ENCODE data around the gene UBE2I. TPM values are rescaled to one million over a fixed set of nuclear protein-coding genes. Genes with fewer than 3 reads are reported as not detected.

Gene UBE2I
- total RNA-seq, 1 donor from 2014 or later, result 143 TPM

DNA sequence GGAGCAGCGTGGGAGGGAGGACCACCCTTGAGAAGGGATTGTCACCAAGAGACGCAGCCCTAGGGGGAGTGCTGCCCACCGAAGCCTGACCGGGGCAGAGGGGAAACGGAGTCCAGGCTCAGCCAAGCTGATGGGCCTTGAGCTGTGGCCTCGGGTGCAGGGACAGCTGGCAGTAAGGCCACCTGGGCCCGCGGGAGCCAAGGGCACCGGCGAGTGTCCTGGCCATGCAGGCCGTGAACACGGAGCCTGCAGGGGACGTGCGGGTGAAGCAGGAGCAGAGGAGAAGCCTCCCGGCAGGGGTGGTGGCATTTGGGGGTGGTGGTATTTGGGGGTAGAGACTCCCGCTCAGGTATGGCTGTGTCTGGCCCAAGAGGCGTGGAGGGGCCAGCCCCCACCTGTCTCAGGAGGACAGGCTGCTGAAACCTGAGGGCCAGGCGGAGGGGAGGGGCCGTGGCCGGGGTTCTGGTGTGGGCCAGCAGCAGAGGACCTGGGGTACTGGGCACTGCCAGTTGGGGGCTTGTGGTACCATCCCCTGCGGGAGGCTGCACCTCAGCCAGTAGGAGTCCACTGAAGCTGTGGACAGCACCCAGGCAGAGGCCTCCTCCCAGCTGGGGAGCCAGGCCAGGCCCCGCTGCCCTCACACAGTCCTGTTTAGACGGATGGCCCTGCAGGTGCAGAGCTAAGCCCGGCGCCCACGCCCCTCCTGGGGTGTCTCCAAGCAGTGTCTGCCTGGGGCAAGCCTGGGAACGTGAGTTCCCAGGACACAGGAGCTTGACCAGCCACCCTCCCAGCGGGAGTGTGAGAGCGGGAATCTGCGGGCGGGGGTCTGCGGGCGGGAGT, 46.8 kb downstream of the UBE2I start:
- H3K4me3 ChIP-seq (ENCODE audit: insufficient read depth, low read depth, low read length), result no peak overlapping the region
- no peaks in the 10 kb centered on the region for H3K9me3 Mint-ChIP-seq (ENCODE audit: unreplicated experiment)
- DNase-seq (ENCODE audit: low read depth) (no peak), FAIRE-seq (no peak)
- no peaks in the 10 kb centered on the region for H3K9me3 ChIP-seq (ENCODE audit: insufficient read depth, low read depth, low read length)
- no peaks in the 10 kb centered on the region for H3K27me3 Mint-ChIP-seq (ENCODE audit: low read depth, unreplicated experiment)
- no peak overlapping the region for H3K4me3 Mint-ChIP-seq (ENCODE audit: unreplicated experiment)
- H4K20me1 ChIP-seq (ENCODE audit: insufficient read depth, low read length), result peaks cover 71% of the 10 kb centered on the region
- no peak for TF ChIP-seq CTCF (IDR thresholded peaks at IDR 0.05; ENCODE audit: insufficient read depth, low read depth, low read length)
- TF ChIP-seq EZH2 (IDR thresholded peaks at IDR 0.05; ENCODE audit: insufficient read depth, low read length), result no peak
- H3K9ac ChIP-seq (ENCODE audit: low read length), result no peak overlapping the region
- peaks cover 11% of the 10 kb centered on the region for H3K4me1 Mint-ChIP-seq (ENCODE audit: low read depth, unreplicated experiment)
- no peak overlapping the region for H3K27ac Mint-ChIP-seq (ENCODE audit: unreplicated experiment)
- no peak overlapping the region for H2AFZ ChIP-seq (ENCODE audit: low read depth, low read length)
- peaks cover 6% of the 10 kb centered on the region for H3K4me1 ChIP-seq (ENCODE audit: insufficient read depth, low read length)
- H3K4me2 ChIP-seq (ENCODE audit: low read length), result no peak overlapping the region
- peaks cover 2% of the 10 kb centered on the region for H3K36me3 Mint-ChIP-seq (ENCODE audit: low read depth, unreplicated experiment)
- no peaks in the 10 kb centered on the region for H3K27me3 ChIP-seq (ENCODE audit: insufficient read depth, low read length)
- no peaks in the 10 kb centered on the region for H3K36me3 ChIP-seq (ENCODE audit: insufficient read depth, low read length)
- H3K79me2 ChIP-seq (ENCODE audit: insufficient read depth, low read length), result peaks cover 94% of the 10 kb centered on the region
- no peak overlapping the region for H3K27ac ChIP-seq (ENCODE audit: low read depth, low read length)

GRCh38 chr16:1357906-1358566, 48.6 kb downstream of the UBE2I start:
- Mint-ChIP-seq H3K27ac (ENCODE audit: unreplicated experiment) (no peak overlapping the region), H3K4me1 (ENCODE audit: low read depth, unreplicated experiment) (peaks cover 7% of the 10 kb centered on the region), H3K9me3 (ENCODE audit: unreplicated experiment) (no peaks in the 10 kb centered on the region), H3K36me3 (ENCODE audit: low read depth, unreplicated experiment) (peaks cover 2% of the 10 kb centered on the region), H3K4me3 (ENCODE audit: unreplicated experiment) (no peak overlapping the region), H3K27me3 (ENCODE audit: low read depth, unreplicated experiment) (no peaks in the 10 kb centered on the region)
- TF ChIP-seq CTCF (IDR thresholded peaks at IDR 0.05; ENCODE audit: insufficient read depth, low read depth, low read length) (no peak), EZH2 (IDR thresholded peaks at IDR 0.05; ENCODE audit: insufficient read depth, low read length) (no peak)
- peaks cover 82% of the 10 kb centered on the region for H4K20me1 ChIP-seq (ENCODE audit: insufficient read depth, low read length)
- no peak for FAIRE-seq
- no peaks in the 10 kb centered on the region for H3K9me3 ChIP-seq (ENCODE audit: insufficient read depth, low read depth, low read length)
- H3K79me2 ChIP-seq (ENCODE audit: insufficient read depth, low read length), result peaks cover 90% of the 10 kb centered on the region
- peaks cover 4% of the 10 kb centered on the region for H3K36me3 ChIP-seq (ENCODE audit: insufficient read depth, low read length)
- H3K27me3 ChIP-seq (ENCODE audit: insufficient read depth, low read length), result no peaks in the 10 kb centered on the region
- H3K4me1 ChIP-seq (ENCODE audit: insufficient read depth, low read length), result no peaks in the 10 kb centered on the region
- no peak overlapping the region for H3K4me3 ChIP-seq (ENCODE audit: insufficient read depth, low read depth, low read length)
- no peak overlapping the region for H2AFZ ChIP-seq (ENCODE audit: low read depth, low read length)
- no peak for DNase-seq (ENCODE audit: low read depth)
- no peak overlapping the region for H3K9ac ChIP-seq (ENCODE audit: low read length)
- no peak overlapping the region for H3K4me2 ChIP-seq (ENCODE audit: low read length)
- H3K27ac ChIP-seq (ENCODE audit: low read depth, low read length), result no peak overlapping the region
